Left lobe of liver (tissue), 2 donors: ENCODE measurements around the gene SCYL2. TPM values are rescaled to one million over a fixed set of nuclear protein-coding genes. Genes with fewer than 3 reads are reported as not detected.
"Not testable (repeated sequence)": the region's sequence is repeated elsewhere in the genome, so short reads cannot be mapped to it uniquely, and the experiment has no call there.

Experiments used
- ATAC-seq: fragments of 200-7000 bp; cut with Tn5 transposase; one replicate; pipeline ENCODE4 v1.9.1; 2020; ENCODE audit warnings: mild to moderate bottlenecking, moderate library complexity
- DNase-seq: peaks from one replicate; pipeline ENCODE4 v3.0.0-alpha.2; 2020; ENCODE audit warnings: low spot score
- total RNA-seq: library from RNA; stranded (reverse); gene quantifications from one replicate; pipeline ENCODE4 v1.2.1, GENCODE V29; 2021
- donor health status: DM: no; HTN: no; CAD: no; lungs with moderate emphysema.
- donor health status: DM: no; HTN: yes; CAD: no.

SCYL2 gene
- 24.2 TPM for total RNA-seq

- ATAC-seq: peak; percentile 90
- peak; percentile 98 for DNase-seq
Observed at GRCh38 chr12:100266835-100267602, at the start of gene SCYL2, which contains the start of gene DEPDC4. Gene SCYL2, plus strand, starts transcription at chr12:100267177. Its CDS starts 15,794 bp downstream, at chr12:100282971. Gene DEPDC4, minus strand, starts transcription at chr12:100267079. Its CDS starts 3 bp downstream, at chr12:100267076.

- no peak for DNase-seq
- peak; percentile 11 for ATAC-seq
Observed at GRCh38 chr12:100219328-100220109, 47.5 kb upstream of the SCYL2 start.

GRCh38 chr12:100221523-100221922 is 45.5 kb upstream of the SCYL2 start:
- DNase-seq: peak; percentile 72
- ATAC-seq: peak; percentile 74

- peak; percentile 87 for ATAC-seq
- DNase-seq: peak; percentile 70
Observed at GRCh38 chr12:100222173-100222572, 44.8 kb upstream of the SCYL2 start.

GRCh38 chr12:100225491-100225890 is 41.5 kb upstream of the SCYL2 start:
- DNase-seq: no peak
- no peak for ATAC-seq

GRCh38 chr12:100229036-100229635 is 37.8 kb upstream of the SCYL2 start:
- ATAC-seq: peak; percentile 83
- no peak for DNase-seq

GRCh38 chr12:100229876-100230275 is 37.1 kb upstream of the SCYL2 start:
- ATAC-seq (no peak), DNase-seq (no peak)

- DNase-seq: not testable (repeated sequence)
- ATAC-seq: peak; percentile 44
Observed at GRCh38 chr12:100231873-100232272, 35.1 kb upstream of the SCYL2 start.

- ATAC-seq (no peak), DNase-seq (no peak)
Observed at GRCh38 chr12:100234166-100234565, 32.8 kb upstream of the SCYL2 start.

GRCh38 chr12:100234591-100235304 is 32.2 kb upstream of the SCYL2 start:
- ATAC-seq: peak; percentile 84
- no peak for DNase-seq

GRCh38 chr12:100238801-100239200 is 28.2 kb upstream of the SCYL2 start:
- no peak for DNase-seq
- peak; percentile 39 for ATAC-seq

- ATAC-seq: no peak
- no peak for DNase-seq
Observed at GRCh38 chr12:100239589-100239988, 27.4 kb upstream of the SCYL2 start.

- ATAC-seq (no peak), DNase-seq (no peak)
Observed at GRCh38 chr12:100243137-100243536, 23.8 kb upstream of the SCYL2 start.

- DNase-seq (no peak), ATAC-seq (no peak)
Observed at GRCh38 chr12:100247765-100248164, 19.2 kb upstream of the SCYL2 start.

GRCh38 chr12:100248886-100249285 is 18.1 kb upstream of the SCYL2 start:
- DNase-seq: no peak
- ATAC-seq: no peak

GRCh38 chr12:100249941-100250340 is 17.0 kb upstream of the SCYL2 start:
- DNase-seq (no peak), ATAC-seq (no peak)

- DNase-seq (peak; percentile 53), ATAC-seq (peak; percentile 91)
Observed at GRCh38 chr12:100251917-100252316, 15.1 kb upstream of the SCYL2 start.

- peak; percentile 48 for ATAC-seq
- DNase-seq: no peak
Observed at GRCh38 chr12:100253437-100253836, 13.5 kb upstream of the SCYL2 start.

GRCh38 chr12:100254876-100255275 is 12.1 kb upstream of the SCYL2 start:
- DNase-seq: no peak
- ATAC-seq: no peak

GRCh38 chr12:100258127-100258526 is 8.8 kb upstream of the SCYL2 start:
- ATAC-seq (no peak), DNase-seq (no peak)

GRCh38 chr12:100263131-100263530 is 3.8 kb upstream of the SCYL2 start:
- DNase-seq: no peak
- no peak for ATAC-seq
